ENCODE data around the gene LZTS2. TPM values are rescaled to one million over a fixed set of nuclear protein-coding genes. Genes with fewer than 3 reads are reported as not detected.
"Not testable (repeated sequence)": the region's sequence is repeated elsewhere in the genome, so short reads cannot be mapped to it uniquely, and the experiment has no call there.

The LZTS2 gene
- total RNA-seq, 1 experiment from 2014 or later, result 58.3 TPM

DNA sequence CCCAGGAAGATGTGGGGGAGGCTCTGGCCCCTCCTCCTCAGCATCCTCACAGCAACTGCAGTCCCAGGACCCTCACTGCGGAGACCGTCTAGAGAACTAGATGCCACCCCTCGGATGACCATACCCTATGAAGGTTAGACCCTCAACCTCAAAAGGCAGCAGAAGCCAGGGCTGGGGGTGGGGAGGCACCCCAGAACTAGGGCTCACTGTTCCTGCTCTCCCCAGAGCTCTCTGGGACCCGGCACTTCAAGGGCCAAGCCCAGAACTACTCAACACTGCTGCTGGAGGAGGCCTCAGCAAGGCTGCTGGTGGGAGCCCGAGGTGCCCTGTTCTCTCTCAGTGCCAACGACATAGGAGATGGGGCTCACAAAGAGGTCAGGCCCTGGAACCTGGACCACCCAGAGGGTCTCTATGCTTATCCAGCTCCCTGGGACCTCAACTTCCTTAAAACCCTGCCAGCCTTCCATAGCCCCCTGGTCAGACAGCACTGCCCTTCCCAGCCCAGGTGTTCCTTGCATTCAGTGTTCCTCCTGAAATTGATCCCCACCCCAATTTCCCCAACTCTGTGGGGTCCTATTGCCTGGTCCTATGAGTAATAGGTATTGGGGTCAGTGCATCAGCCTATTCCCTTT lies 26.6 kb upstream of the LZTS2 start:
- intact Hi-C loops (cut with micrococcal nuclease), result no loop called here
- Histone ChIP-seq H3K36me3 (ENCODE audit: low read depth, low read length) (no peaks in the 10 kb centered on the region), H3K9ac (ENCODE audit: low read length) (no peak overlapping the region), H2AFZ (ENCODE audit: low read length) (no peak overlapping the region), H3K9me3 (ENCODE audit: low read length) (no peaks in the 10 kb centered on the region), H3K27me3 (ENCODE audit: low read length) (no peaks in the 10 kb centered on the region), H4K20me1 (ENCODE audit: low read length) (no peaks in the 10 kb centered on the region), H3K79me2 (ENCODE audit: low read length) (no peaks in the 10 kb centered on the region), H3K4me3 (ENCODE audit: low read length) (no peak overlapping the region), H3K27ac (ENCODE audit: low read length) (no peak overlapping the region), H3F3A (ENCODE audit: low read length, unreplicated experiment) (no peaks in the 10 kb centered on the region), H3K4me2 (ENCODE audit: low read length) (no peak overlapping the region), H3K9me2 (replicated peaks; ENCODE audit: low read length) (no peaks in the 10 kb centered on the region), H3K4me1 (ENCODE audit: insufficient read depth, low read length) (peaks cover 13% of the 10 kb centered on the region; the same call in 1 of the 2 replicates)
- TF ChIP-seq EZH2phosphoT487 (IDR thresholded peaks at IDR 0.05; ENCODE audit: borderline replicate concordance, low read length) (no peak), EZH2 (IDR thresholded peaks at IDR 0.05; ENCODE audit: low read length, unreplicated experiment) (no peak)
- TF ChIP-seq, protein P1, sequence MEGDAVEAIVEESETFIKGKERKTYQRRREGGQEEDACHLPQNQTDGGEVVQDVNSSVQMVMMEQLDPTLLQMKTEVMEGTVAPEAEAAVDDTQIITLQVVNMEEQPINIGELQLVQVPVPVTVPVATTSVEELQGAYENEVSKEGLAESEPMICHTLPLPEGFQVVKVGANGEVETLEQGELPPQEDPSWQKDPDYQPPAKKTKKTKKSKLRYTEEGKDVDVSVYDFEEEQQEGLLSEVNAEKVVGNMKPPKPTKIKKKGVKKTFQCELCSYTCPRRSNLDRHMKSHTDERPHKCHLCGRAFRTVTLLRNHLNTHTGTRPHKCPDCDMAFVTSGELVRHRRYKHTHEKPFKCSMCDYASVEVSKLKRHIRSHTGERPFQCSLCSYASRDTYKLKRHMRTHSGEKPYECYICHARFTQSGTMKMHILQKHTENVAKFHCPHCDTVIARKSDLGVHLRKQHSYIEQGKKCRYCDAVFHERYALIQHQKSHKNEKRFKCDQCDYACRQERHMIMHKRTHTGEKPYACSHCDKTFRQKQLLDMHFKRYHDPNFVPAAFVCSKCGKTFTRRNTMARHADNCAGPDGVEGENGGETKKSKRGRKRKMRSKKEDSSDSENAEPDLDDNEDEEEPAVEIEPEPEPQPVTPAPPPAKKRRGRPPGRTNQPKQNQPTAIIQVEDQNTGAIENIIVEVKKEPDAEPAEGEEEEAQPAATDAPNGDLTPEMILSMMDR (conservative IDR thresholded peaks at IDR 0.05; ENCODE audit: low read depth, low read length), result no peak
- ATAC-seq (no peak), DNase-seq (no peak)
- BruUV-seq (replicated peaks), result no TSS peak
- POLR2A ChIA-PET (ENCODE audit: unreplicated experiment), result no interaction called here
- CTCF ChIA-PET, result no interaction called here

GRCh38 chr10:100975397-100975796 lies 24.2 kb upstream of the LZTS2 start:
- H3K4me2 ChIP-seq (ENCODE audit: low read length); CTCF ChIA-PET; ATAC-seq; H3K4me1 ChIP-seq (ENCODE audit: insufficient read depth, low read length); H3F3A ChIP-seq (ENCODE audit: low read length, unreplicated experiment); DNase-seq; H3K9me3 ChIP-seq (ENCODE audit: low read length); H4K20me1 ChIP-seq (ENCODE audit: low read length); POLR2A ChIA-PET (ENCODE audit: unreplicated experiment); H3K79me2 ChIP-seq (ENCODE audit: low read length); BruUV-seq (replicated peaks); H3K27me3 ChIP-seq (ENCODE audit: low read length); H3K36me3 ChIP-seq (ENCODE audit: low read depth, low read length); H3K27ac ChIP-seq (ENCODE audit: low read length); H3K9me2 ChIP-seq (replicated peaks; ENCODE audit: low read length); H2AFZ ChIP-seq (ENCODE audit: low read length); H3K9ac ChIP-seq (ENCODE audit: low read length); H3K4me3 ChIP-seq (ENCODE audit: low read length); intact Hi-C loops (cut with micrococcal nuclease): not testable (repeated sequence)

DNA sequence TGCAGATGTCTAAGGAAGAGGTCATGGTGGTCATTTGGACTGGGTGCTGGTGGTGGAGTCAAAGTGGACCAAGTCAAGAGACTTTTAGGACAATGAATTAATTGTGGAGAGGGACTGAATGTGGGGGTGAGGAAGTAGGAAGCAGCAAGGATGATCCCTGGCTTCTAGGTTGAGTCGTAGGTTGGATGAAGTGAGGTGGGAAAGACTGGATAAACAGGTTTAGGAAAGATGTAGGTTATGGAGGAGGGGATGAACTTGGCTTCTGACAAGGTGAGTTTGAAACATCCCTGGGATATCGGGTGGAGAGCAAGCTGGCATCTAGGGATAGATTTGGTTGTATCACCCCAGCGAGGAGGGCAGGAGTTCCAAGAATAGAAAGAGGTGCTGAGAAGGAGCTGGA lies 22.7 kb upstream of the LZTS2 start:
- Histone ChIP-seq H3K4me1 (ENCODE audit: insufficient read depth, low read length) (0 out of 2 replicates have a peak, but pooled peaks cover 7% of the 10 kb centered on the region), H3K27me3 (ENCODE audit: low read length) (no peaks in the 10 kb centered on the region), H3K9ac (ENCODE audit: low read length) (no peak overlapping the region), H2AFZ (ENCODE audit: low read length) (no peak overlapping the region), H3K27ac (ENCODE audit: low read length) (no peak overlapping the region), H4K20me1 (ENCODE audit: low read length) (no peaks in the 10 kb centered on the region), H3K9me2 (replicated peaks; ENCODE audit: low read length) (no peaks in the 10 kb centered on the region), H3K4me2 (ENCODE audit: low read length) (0 out of 2 replicates have a peak overlapping the region, but pooled peaks have one; percentile 3), H3K79me2 (ENCODE audit: low read length) (no peaks in the 10 kb centered on the region), H3K9me3 (ENCODE audit: low read length) (no peaks in the 10 kb centered on the region), H3K4me3 (ENCODE audit: low read length) (no peak overlapping the region), H3K36me3 (ENCODE audit: low read depth, low read length) (no peaks in the 10 kb centered on the region), H3F3A (ENCODE audit: low read length, unreplicated experiment) (no peaks in the 10 kb centered on the region)
- POLR2A ChIA-PET (ENCODE audit: unreplicated experiment), result interaction anchor here (0.6 kb wide), 1 partner anchor 54 kb away, joined by 11 read pairs; no protein-coding TSS in a partner anchor
- ATAC-seq (no peak), DNase-seq (peak; percentile 34)
- CTCF ChIA-PET, result no interaction called here
- intact Hi-C loops (cut with micrococcal nuclease), result no loop called here
- BruUV-seq (replicated peaks), result no TSS peak
- TF ChIP-seq, protein P1 (conservative IDR thresholded peaks at IDR 0.05; ENCODE audit: low read depth, low read length), result no peak
- TF ChIP-seq EZH2 (IDR thresholded peaks at IDR 0.05; ENCODE audit: low read length, unreplicated experiment), result no peak
- no peak for TF ChIP-seq EZH2phosphoT487 (IDR thresholded peaks at IDR 0.05; ENCODE audit: borderline replicate concordance, low read length)

Measured in PC-3 (cell line).